ENCODE data around the gene TGOLN2.
"Not testable (repeated sequence)": the region's sequence is repeated elsewhere in the genome, so short reads cannot be mapped to it uniquely, and the experiment has no call there.

Gene TGOLN2

DNA sequence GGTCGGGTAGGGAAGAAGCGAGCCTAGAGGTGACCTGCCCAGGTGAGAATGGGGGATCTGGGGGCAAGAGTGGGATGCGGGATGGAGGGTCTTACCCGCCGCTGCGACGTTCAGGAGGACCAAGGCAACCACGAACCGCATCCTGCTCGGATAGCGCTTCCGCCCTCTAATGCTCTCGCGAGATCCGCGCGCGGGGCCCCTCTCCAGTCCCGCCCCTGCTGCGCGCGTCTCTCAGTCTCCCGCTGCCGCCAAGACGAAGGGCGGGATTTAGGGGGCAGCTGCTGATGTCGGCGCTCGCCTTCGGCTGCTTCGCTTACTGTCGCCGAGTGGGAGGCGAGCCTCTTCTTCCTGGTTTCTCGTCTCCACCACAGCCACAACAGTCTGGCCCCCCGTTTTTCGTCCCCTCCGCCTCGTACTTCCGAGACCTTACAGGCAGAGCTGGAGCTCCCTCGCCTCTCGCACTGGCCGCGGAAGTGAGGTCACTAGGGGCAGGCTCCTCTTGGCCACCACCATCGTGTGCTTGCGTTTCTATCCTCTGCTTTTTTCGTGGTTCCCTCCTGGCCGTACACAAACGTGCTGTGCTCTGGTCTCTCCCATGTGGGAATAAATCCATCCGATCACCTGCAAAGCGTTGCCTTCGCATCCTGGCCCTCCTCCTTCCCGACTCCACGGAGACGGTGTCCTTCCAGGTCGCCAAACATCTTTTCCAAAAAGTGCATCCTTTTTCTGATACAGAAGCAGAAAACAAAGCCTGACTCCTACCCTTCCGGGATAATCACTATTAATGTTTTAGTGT, at the start of gene TGOLN2:
TGOLN2 (minus strand) TSS at position 168 of the 796 bp plus-strand sequence; CDS start at position 141, 27 bp downstream.
- peak; percentile 96 for DNase-seq

DNA sequence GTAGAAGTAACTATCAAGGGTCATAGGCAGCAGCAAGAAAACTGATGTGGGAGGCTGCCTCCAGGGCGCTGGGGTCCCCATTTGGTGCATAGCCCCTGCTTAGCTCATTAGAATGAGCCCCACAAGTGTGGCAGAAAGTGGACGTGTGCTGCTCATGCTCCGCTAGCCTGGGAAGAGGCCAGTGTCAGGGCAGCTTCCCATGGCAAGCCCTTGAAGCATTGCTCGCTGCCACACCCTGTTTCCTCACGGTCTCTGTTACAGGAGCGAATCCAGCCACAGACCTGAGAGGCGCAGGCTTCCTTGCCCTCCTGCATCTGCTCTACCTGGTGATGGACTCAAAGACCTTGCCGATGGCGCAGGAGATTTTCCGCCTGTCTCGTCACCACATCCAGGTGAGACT, 49.3 kb upstream of the TGOLN2 start:
- no peak for DNase-seq

DNA sequence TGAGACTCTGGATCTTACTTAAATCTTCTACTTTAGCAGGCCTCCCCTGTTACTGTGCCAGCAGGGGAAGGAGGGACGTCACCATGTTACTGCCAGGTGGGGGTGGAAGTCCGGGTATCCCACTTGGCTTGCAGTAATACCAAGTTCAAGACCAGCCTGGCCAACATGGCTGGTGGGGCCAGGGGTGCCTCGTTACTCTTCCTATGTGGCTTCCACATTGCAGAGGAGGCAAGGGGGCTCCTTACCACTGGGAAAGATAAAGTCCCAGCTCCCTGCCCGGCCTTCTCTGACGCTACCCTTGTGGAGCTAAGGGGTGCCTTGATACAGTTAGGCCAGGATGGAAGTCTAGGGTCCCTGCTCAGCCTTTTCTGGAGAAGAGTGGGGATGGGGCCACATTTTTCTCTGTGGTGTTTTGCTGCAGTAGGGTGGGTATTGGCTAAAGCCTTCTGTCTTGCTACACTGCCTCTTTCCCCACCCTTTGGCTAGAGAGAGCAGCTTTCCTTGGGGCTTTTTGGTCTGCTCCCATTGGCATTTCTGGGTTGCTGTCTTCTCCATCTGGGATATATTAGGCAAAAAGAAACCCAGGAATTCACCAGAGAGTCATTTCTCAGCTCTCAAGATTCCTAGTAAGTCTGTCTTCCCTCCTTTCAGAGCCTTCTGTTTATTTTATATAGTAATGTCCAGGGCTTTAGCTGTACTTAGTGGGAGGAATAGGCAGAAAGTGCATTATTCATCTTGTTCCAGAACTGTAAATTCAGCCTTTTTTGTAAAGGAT, 48.7 kb upstream of the TGOLN2 start:
- DNase-seq: no peak

DNA sequence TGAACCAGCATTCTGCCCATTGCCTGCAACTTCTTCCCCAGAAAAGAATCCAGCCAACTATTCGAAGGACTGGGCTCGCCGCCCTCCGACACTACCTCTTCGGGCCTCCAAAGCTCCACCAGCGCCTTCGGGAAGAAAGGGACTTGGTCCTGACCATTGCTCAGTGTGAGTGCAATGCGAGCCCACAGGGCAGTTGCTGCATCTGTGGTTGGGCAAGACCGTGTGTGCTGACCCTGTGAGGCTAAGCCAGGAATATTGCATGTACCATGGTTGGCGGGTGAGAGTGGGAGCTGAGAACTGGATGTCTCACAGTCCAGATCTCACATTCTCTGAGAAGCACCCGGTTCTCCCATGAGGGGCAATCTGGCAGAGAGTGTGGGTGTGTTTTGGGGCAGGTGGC, 43.3 kb upstream of the TGOLN2 start:
- no peak for DNase-seq

DNA sequence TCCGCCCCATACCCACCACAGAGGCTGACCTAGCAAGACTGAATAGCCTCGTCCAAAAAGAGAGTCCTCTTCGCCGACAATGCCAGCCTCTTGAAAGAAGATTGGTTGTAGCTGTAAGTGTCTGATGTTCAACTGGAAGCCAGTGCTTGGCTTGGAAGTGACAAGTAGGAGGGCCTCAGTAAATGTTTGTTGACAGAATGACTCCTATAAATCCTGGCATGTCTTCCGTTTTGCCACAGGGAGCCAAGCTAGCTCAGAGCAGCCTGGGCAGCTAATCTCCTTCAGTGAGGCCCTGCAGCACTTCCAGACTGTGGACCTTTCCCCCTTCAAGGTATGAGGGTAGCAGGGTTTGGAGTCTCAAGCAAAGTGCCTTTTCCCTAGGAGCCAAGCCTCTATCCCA, 41.7 kb upstream of the TGOLN2 start:
- DNase-seq: no peak

DNA sequence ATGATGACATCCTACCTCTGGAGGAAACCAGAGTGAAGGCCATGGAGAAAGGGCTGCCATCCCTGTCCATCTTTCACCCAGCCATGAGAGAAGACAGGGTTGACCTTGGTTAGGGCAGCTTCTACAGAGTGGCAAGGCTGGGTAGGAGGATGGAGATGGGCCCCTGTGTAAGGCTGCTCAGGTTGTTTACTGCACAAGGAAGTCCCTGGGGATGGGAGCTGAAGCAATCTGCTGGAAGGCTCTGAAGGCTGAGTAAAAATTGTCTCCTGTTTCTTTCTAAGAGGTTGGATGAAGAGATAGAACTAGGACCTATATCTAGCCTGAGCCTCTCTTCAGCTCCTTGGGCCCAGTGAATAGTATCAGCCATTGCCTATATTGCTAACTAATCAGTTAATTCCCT, 41.1 kb upstream of the TGOLN2 start:
- DNase-seq: no peak

DNA sequence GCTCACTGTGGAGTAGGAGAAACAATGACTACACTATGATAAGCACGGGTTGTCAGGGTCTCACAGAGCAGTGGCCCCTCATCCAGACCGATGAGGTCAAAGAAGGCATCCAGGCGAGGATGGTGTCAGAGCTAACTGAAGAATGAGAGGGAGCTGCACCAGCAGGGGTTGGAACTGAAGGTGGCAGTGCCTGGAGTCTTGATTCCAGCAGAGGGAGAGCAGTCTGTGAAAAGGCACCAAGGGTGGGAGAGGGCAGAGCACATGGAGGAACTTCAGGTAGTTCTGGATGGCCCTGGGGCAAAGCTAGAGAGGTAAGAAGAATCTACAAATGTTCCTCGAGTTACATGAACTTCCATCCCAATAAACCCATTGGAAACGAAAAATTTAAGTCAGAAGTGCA, 39.4 kb upstream of the TGOLN2 start:
- DNase-seq: no peak

DNA sequence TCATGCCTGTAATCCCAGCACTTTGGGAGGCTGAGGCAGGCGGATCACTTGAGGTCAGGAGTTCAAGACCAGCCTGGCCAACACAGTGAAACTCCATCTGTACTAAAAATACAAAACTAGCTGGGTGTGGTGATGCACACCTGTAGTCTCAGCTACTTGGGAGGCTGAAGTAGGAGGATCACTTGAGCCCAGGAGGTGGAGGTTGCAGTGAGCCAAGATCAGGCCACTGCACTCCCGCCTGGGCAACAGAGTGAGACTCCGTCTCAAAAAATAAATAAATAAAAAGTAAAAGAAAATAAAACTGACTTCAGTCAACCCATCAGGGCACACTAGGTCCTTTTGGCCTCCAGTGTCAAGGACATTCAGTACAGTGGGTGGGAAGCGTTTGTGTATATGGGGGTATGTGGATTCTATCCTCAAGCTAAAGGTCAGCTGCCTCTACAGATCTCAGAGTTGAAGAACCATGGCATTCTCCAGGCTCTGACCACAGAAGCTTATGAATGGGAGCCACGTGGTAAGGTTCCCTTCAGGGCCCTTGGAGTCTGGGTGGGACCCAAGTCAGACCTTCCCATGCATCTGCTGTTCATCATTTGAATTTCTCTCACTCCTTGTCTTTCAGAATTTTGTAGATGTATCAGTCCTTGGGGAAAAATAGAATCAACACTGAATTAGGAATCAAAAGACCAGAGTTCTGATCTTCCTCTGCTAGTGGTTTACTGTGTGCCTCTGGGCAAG, 35.0 kb upstream of the TGOLN2 start:
- DNase-seq: not testable (repeated sequence)

DNA sequence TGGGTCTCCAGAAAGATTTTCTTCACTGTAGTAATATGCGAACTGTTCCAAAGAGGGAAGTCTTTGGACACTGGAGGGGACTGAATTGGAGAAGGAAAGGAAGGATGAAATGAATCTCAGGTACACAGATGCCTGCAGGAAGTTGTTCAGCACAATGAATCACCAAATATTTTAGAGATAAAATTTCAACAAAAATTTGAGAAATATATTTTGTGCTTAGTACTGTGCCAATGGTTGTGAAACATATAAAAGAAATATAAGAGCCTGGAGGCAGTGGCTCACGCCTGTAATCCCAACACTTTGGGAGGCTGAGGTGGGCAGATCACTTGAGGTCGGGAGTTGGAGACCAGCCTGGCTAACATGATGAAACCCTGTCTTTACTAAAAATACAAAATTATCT, 29.9 kb upstream of the TGOLN2 start:
- no peak for DNase-seq

DNA sequence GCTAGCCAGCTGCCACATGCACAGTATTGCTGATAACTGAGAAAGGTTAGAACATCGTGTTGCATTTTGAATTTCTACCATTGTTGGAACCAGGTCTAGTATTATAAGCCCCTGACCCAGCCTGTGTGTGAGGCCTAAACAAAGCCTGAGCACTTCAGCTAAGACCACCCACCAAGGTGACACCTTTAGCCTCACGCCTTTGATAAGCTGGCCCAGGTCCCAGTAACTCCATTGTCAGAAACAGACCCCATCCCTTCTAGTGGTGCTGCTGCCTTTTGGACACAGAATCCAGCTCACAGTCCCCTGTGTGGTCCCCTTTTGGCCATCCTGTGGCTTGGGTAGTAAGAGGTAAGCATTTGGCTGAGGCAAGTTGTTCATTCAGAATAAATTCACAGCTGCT, 28.4 kb upstream of the TGOLN2 start:
- DNase-seq: no peak

DNA sequence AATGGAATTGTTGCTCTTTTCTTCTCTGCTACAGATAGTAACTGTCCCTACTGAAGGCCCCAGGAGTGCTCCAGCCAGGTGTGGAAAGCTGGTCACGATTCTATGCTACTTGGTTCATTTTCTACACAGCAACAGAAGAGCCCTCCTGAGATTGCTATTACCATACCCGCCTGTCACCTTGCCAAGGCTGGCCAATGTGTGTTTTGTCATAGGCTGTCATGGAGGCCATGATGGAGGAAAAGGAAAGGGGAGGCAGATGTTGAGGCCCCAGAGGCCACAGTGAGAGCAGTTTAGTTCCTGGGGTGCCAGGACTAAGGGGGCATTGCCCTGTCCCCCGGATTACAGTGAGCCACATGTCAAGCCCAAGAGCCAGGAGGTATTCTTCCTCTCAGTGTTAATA, 27.7 kb upstream of the TGOLN2 start:
- no peak for DNase-seq

DNA sequence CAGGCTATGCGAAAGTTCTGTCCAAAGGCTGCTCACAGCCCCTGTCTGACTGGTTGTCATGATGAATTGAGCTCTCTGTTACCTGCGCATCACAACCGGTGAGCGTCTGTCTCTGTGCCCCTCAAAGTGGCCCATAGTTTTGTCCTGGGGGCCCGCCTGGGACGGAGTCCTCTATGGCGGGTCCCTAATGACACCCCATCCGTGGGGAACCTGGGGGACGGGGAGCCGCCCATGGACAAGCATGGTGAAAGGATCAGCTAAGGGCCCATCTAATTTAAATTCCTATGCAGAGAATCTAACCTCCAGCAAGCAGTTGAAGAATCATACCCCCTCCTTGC, 27.3 kb upstream of the TGOLN2 start:
- no peak for DNase-seq

DNA sequence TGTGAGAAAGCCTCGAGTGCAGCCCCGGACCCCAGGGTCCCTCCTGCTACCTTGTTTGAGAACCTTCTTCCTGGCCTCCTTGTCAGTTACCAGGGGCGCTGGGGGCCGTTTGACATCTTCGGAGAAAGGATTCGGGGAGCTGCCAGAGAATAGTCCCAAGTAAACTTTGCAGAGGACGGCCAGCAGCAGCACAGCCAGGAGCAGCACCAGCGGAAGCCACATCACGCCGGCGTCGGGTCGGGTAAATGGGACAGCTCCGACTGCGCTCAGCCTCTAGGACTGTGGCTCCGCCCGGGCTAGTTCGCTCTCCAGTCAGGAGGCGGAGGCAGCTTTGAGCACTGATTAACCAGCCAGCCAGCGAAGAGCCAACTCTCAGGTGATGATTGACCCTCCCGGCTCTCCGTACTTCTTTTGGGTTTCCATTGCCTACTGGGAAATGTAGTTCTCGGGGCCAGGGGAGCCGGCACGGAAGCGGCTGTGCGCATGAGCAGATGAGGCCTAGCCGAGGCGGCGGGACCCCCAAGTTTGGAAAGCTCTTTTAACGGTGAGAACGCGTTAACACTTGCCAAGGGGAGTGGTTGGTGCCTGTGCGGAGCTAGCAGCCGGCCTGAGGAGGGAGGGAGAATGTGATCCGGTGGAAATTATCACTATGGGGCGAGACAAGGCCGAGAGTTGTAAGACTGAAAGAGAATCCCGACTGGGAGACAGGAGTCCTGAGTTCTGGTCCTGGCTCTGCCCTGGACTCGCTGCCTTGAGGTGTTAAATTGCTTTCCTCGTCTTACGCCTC, 26.7 kb upstream of the TGOLN2 start, which contains the start of the genes ELMOD3 and RETSAT:
ELMOD3 (plus strand) TSS at position 484 of the 787 bp plus-strand sequence. CDS start 2,430 bp downstream, outside the sequence.
RETSAT (minus strand) TSS at position 243 of the 787 bp plus-strand sequence; CDS start at position 222, 21 bp downstream.
- DNase-seq: peak; percentile 96

DNA sequence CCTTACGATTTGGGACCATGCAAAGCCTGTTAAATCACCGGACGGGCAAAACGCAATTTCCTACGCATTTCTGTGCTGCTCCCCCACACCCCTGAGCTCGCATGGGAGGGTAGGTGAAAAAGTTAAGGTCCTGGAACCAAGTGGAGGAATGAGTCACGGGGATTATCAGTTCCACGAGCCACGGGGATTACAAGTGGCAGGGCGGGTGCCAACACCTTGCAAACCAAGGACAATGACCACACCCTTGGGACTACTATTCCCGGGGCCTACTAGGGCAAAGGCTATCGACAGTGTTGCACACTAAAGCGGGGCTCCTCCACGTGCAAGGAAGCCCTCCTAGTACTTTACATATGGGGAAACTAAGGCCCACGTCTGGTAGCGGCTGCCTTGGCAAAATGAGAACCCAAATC, 26.1 kb upstream of the TGOLN2 start:
- DNase-seq: peak; percentile 12

DNA sequence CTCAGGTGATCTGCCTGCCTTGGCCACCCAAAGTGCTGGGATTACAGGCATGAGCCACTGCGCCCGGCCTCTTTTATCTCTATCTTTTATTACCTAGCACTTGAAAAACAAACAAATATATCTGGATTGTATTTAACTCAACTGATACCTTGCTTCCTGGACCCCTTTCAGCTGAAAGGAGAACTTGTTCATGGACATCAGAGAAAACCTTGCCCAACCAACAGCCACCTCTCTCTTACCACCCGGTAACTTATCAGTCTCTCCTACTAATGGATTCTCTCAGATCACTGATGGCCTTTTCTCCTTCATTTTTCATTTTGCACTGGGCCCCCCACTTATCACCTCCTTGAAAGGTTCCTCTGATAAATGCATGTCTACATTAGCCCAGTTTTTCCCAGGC, 19.8 kb upstream of the TGOLN2 start:
- no peak for DNase-seq

DNA sequence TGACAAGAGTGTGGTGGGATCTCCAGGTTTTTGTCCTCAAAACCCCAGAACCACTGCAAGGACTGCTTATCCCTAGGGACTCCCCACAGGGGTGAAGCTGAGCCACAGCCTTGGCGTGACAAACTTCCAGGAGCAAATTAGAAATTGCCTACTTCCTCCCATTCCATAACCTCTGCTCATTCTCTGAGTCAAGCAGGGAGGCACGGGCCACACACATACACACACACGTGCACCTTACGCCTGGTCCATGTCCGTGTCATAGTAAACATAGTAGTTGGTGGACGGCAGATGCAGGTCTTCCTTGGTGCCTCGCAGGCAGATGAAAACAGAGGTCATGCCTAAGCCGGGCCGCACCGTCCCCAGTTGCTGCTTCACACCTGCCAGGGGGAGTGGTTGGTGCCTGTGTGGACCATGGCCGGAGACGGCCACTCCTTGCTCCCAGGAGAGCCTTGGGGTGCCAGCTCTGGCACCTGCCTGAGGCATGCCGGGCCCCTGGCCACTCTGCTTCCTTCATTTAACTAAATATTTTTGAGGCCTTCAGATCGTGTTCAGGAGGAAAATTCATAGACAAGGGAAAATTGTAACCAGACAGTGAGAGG, 16.7 kb upstream of the TGOLN2 start:
- DNase-seq: no peak

DNA sequence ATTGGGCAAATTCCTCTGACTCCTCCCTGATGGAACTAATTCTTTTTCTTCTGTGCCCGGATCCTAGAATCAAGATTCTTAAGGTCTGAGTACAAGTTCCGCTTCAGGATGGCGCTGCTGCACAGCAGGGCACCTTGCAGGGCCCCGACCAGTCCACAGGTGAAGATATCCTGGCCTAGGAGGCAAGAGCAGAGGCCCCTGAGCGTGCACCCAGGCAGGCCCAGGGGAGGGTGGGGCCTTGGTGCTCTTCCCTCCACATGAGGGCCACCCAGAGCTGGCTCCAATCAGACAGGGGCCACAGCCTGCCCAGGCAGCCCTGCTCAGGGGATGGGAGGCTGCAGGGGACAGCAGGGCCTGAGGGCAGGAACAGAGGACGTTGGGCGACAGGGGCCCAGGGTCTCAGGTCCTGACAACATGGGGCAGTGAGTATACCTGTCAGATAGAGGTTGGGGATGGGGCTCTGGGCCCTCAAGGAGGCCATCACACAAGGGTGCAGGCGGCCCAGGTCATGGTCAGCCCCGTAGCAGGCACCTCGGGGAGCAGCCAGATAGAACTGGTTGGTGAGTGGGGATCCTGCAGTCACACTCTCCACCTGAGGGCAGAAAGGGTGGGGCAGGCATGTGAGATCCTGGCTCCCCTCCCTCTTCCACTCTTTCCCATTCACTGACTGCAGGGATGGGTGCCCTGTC, 15.6 kb upstream of the TGOLN2 start:
- not testable (repeated sequence) for DNase-seq

DNA sequence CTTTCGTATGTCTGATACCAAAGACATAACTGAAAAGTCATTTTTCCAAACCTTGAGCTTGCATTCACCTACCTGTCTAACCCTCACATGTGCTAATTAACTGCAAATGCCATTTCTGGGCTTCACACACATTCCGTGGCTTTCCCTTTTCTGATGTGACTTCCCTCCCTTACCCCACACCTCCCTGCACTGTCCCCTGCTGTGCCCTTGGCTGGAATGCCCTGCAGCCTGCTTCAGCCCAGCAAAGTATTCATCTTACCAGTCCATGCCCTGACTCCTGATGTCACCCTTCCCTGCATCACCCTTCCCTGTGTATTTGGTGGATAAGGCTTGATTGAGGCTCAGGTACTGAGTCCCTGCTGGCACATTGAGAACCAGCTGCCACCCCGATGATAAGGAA, 14.4 kb upstream of the TGOLN2 start:
- DNase-seq: no peak

DNA sequence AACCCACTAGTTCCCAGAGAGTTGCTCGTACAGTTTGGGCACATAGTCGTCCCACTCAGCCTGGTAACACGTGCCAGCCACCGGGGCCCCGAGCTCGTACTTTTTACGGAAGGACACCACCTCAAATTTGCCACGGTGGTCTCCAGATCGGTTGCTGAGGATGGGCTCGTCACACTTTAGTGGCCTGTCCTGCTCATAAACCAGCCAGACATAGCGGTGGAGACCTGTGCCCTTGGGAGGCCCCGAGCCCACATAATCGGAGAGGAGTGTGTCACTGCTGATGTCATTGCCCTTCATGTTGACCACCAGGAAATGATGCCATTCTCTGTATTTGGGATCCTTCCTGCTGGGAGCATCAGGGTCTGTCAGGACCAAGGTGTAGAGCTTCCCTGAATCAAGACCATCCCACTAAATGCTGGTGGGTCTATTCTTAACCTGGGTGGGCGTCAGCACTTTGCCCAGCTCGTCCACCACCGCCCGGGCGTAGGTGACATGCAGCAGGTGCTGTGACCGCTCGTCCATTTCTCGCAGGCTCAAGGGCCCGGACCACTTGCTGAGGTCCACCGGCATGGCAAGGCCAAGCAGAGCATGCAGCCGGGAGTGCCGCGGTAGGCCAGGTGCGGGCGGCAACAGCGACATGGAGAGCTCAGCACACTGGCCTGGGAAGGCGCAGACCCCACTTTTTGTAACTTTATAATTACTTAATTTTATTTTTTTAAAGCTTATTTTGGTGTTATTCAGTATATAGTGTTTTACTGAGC, 13.7 kb upstream of the TGOLN2 start:
- no peak for DNase-seq

DNA sequence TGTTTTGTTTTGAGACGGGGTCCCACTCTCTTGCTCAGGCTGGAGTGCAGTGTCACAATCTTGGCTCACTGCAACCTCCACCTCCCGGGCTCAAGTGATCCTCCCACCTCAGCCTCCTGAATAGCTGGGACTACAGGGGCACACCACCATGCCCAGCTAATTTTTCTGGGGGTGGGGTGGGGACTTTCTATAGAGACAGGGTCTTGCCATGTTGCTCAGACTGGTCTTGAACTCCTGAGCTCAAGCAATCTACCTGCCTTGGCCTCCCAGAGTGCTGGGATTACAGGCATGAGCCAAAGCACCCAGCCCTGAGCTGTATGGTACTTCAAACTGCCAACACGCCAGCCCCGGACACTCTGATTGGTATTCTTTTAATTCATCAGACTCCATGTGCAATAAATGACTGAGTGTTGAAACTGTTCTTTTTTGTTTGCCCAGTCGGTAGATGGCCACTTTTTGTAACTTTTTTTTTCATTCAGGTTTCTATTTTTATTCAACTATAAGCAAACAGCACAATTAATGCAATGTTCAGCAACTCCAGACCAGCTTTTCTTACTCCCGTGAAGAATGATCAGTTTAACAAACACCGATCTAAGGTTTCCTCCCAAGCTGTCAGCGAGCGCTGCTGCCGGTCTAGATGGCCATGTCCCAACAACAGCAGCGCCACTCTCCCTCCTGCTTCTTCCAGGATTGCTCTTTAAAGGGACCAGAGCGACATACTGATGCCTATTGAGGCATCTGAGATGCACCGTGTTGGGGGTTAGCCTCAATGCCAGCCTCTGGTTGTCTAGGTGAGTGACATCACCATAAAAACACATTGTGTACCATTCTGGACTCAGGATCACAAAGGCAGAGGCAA, 12.5 kb upstream of the TGOLN2 start:
- DNase-seq: no peak

Measured in CD4-positive, alpha-beta T cell treated with Interleukin-17A for 4 hours (primary cell).